Smooth muscle cell (in vitro differentiated cells): ENCODE data around the gene GON7. TPM values are rescaled to one million over a fixed set of nuclear protein-coding genes. Genes with fewer than 3 reads are reported as not detected.

Source experiments
- DNase-seq: peaks from one replicate; lab custom pipeline; 2025; ENCODE audit not compliant: unreplicated experiment; lab: John Stamatoyannopoulos, UW
- H2AFZ ChIP-seq: fragments of 200-600 bp; sonication (generic); 2 replicates; pipeline ENCODE4 v1.6.0; 2016; ENCODE audit warnings: antibody characterized with exemption, low read depth, mild to moderate bottlenecking
- H3F3A ChIP-seq: fragments of 200-600 bp; sonication (generic); 2 replicates; pipeline ENCODE4 v1.6.0; 2017; ENCODE audit warnings: antibody characterized with exemption, low read depth
- H3K27ac ChIP-seq: fragments of 200-600 bp; sonication (generic); 2 replicates; pipeline ENCODE4 v1.5.1; 2016; ENCODE audit warnings: low read depth, mild to moderate bottlenecking
- H3K27me3 ChIP-seq: fragments of 200-600 bp; sonication (generic); 2 replicates; pipeline ENCODE4 v1.6.1; 2016; ENCODE audit warnings: low read depth, mild to moderate bottlenecking
- H3K36me3 ChIP-seq: fragments of 200-600 bp; sonication (generic); 2 replicates; pipeline ENCODE4 v1.5.1; 2016; ENCODE audit warnings: low read depth
- H3K4me1 ChIP-seq: fragments of 200-600 bp; sonication (generic); 2 replicates; pipeline ENCODE4 v1.5.1; 2016; ENCODE audit warnings: low read depth
- H3K4me2 ChIP-seq: fragments of 200-600 bp; sonication (generic); 2 replicates; pipeline ENCODE4 v1.6.0; 2016; ENCODE audit warnings: mild to moderate bottlenecking
- H3K4me3 ChIP-seq: fragments of 200-600 bp; sonication (generic); 2 replicates; pipeline ENCODE4 v1.5.1; 2016; ENCODE audit warnings: mild to moderate bottlenecking
- H3K79me2 ChIP-seq: fragments of 200-600 bp; sonication (generic); 2 replicates; pipeline ENCODE4 v1.6.0; 2016; ENCODE audit warnings: low read depth, mild to moderate bottlenecking
- H3K9ac ChIP-seq: fragments of 200-600 bp; sonication (generic); 2 replicates; pipeline ENCODE4 v1.6.0; 2016; ENCODE audit warnings: low read depth
- H3K9me3 ChIP-seq: fragments of 200-600 bp; sonication (generic); replicated peaks from 2 replicates; pipeline ENCODE4 v1.5.1; 2016; ENCODE audit warnings: low read depth
- H4K20me1 ChIP-seq: fragments of 200-600 bp; sonication (generic); 2 replicates; pipeline ENCODE4 v1.6.0; 2016; ENCODE audit warnings: low read depth
- WGBS: methylation state at CpG from one replicate; pipeline ENCODE4 v1.1.7; 2016; ENCODE audit warnings: low lambda C conversion rate; 5-methylcytosine and 5-hydroxymethylcytosine counted together
- polyA plus RNA-seq: library from polyadenylated mRNA; unstranded; fragments of >200 nt; fragmentation: Nextera tagmentation; extraction: Ambion mirVana; gene quantifications from 2 replicates; pipeline ENCODE4 v1.2.1, GENCODE V29; 2016
- total RNA-seq: library from RNA; depleted of rRNA; stranded (reverse); fragments of >200 nt; gene quantifications from 2 replicates; pipeline ENCODE4 v1.2.3, GENCODE V29; 2014
- TF ChIP-seq, protein P1 (sequence below): fragments of 200-600 bp; sonication (generic); IDR thresholded peaks from 2 replicates; pipeline ENCODE4 v1.5.1; 2017; ENCODE audit warnings: borderline replicate concordance, mild to moderate bottlenecking, antibody characterized with exemption; ENCODE audit not compliant: insufficient read depth, poor library complexity, severe bottlenecking

The GON7 gene
- total and polyA plus RNA-seq, 2 experiments from 2014 or later, result 8.6 to 10.9 TPM

DNA sequence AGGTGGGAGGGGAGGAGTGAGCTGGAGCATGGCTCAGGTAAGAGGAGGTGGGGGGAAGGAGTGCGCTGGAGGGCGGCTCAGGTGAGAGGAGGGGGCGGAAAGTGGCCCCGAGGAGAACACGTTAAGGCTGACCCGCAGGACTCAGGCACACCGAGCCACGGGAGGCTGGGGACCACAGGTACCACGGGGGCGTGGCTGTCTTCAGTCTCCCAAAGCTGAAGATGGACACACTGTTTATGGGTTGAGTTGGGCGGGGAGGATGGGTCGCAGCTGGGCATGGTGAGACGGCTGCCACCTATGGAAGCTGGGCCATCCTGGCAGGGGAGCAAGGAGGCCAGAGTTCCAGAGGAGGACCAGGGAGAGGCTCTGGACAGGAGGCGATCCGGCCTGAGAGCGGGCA, 23.7 kb upstream of the GON7 start:
- Histone ChIP-seq H4K20me1 (no peaks in the 10 kb centered on the region), H3K27me3 (no peaks in the 10 kb centered on the region), H3K79me2 (no peaks in the 10 kb centered on the region), H3K27ac (no peak overlapping the region), H3K36me3 (no peaks in the 10 kb centered on the region), H3K9ac (no peak overlapping the region), H3K4me2 (no peak overlapping the region), H3K9me3 (no peaks in the 10 kb centered on the region), H3K4me3 (no peak overlapping the region), H2AFZ (no peak overlapping the region), H3K4me1 (no peaks in the 10 kb centered on the region), H3F3A (no peaks in the 10 kb centered on the region)
- no peak for DNase-seq
- WGBS, result 95% methylated on average over 16 of the region's 16 CpGs
- TF ChIP-seq, protein P1, sequence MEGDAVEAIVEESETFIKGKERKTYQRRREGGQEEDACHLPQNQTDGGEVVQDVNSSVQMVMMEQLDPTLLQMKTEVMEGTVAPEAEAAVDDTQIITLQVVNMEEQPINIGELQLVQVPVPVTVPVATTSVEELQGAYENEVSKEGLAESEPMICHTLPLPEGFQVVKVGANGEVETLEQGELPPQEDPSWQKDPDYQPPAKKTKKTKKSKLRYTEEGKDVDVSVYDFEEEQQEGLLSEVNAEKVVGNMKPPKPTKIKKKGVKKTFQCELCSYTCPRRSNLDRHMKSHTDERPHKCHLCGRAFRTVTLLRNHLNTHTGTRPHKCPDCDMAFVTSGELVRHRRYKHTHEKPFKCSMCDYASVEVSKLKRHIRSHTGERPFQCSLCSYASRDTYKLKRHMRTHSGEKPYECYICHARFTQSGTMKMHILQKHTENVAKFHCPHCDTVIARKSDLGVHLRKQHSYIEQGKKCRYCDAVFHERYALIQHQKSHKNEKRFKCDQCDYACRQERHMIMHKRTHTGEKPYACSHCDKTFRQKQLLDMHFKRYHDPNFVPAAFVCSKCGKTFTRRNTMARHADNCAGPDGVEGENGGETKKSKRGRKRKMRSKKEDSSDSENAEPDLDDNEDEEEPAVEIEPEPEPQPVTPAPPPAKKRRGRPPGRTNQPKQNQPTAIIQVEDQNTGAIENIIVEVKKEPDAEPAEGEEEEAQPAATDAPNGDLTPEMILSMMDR, result no peak

DNA sequence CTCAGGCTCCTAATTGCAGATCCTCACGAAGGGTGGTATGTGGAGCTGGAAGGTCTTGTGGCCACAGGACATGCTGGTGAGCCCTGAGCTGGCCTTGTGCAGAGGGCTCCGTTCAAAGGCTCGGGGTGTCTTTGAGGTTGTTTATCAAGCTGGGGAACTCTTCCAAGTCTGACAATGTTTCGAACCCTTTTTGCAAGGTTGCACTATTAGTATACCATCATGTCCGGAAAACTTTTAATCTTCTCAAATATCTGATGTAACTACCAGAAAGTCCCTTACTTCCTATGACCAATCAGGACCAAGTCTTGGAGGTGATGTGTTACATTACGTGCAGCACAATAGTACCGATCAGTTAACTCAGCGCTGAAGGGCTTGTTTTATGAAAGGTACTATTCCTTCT, 21.7 kb upstream of the GON7 start:
- Histone ChIP-seq H4K20me1 (no peaks in the 10 kb centered on the region), H3K4me3 (no peak overlapping the region), H3K9ac (no peak overlapping the region), H2AFZ (no peak overlapping the region), H3K36me3 (no peaks in the 10 kb centered on the region), H3K4me1 (no peaks in the 10 kb centered on the region), H3K79me2 (no peaks in the 10 kb centered on the region), H3K4me2 (no peak overlapping the region), H3F3A (no peaks in the 10 kb centered on the region), H3K9me3 (no peaks in the 10 kb centered on the region), H3K27ac (no peak overlapping the region), H3K27me3 (no peaks in the 10 kb centered on the region)
- 98% methylated on average over 8 of the region's 8 CpGs for WGBS
- no peak for DNase-seq
- TF ChIP-seq, protein P1, result no peak

- Histone ChIP-seq H3K9ac (no peak overlapping the region), H3K4me2 (no peak overlapping the region), H3K79me2 (no peaks in the 10 kb centered on the region), H3K9me3 (no peaks in the 10 kb centered on the region), H3K4me1 (no peaks in the 10 kb centered on the region), H4K20me1 (no peaks in the 10 kb centered on the region), H3F3A (no peaks in the 10 kb centered on the region), H3K27ac (no peak overlapping the region), H3K36me3 (peaks cover 3% of the 10 kb centered on the region), H3K4me3 (no peak overlapping the region), H2AFZ (no peak overlapping the region), H3K27me3 (no peaks in the 10 kb centered on the region)
- no peak for DNase-seq
- TF ChIP-seq, protein P1, result no peak
- 97% methylated on average over 27 of the region's 27 CpGs for WGBS
Measured at GRCh38 chr14:93223565-93223964, 16.7 kb upstream of the GON7 start.

DNA sequence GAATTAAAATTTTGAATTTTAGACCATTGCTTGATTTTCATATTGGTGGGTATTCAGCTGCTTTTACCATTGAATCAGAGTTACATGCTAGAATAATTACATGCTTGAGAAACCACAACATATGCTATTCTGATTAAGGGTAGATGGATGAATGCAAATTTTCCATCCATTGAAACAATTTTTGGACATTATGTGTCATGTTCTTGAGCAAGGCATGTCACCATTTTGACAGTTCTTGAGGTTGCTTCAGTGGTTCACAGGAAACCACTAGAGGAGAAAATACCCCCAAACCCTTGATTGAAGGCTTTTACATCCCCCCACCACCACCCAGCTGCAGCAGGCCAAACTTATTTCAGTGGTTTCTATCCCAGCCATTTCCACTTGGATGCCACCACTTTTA, 13.6 kb upstream of the GON7 start:
- TF ChIP-seq, protein P1, result no peak
- no peak overlapping the region for H3K4me2 ChIP-seq
- H3K9me3 ChIP-seq, result no peaks in the 10 kb centered on the region
- H3K79me2 ChIP-seq, result no peaks in the 10 kb centered on the region
- no peak for DNase-seq
- H3K4me3 ChIP-seq, result no peak overlapping the region
- H3K9ac ChIP-seq, result no peak overlapping the region
- H3K36me3 ChIP-seq, result peaks cover 3% of the 10 kb centered on the region
- no peaks in the 10 kb centered on the region for H3F3A ChIP-seq
- no peak overlapping the region for H2AFZ ChIP-seq
- no peaks in the 10 kb centered on the region for H4K20me1 ChIP-seq
- H3K4me1 ChIP-seq, result no peaks in the 10 kb centered on the region
- no peaks in the 10 kb centered on the region for H3K27me3 ChIP-seq
- H3K27ac ChIP-seq, result no peak overlapping the region
